ENCODE results near the gene RAB33B.

- TF ChIP-seq CTCF (IDR thresholded peaks at IDR 0.05; ENCODE audit: low read depth, low read length, missing input control) (no peak), REST (IDR thresholded peaks at IDR 0.05) (no peak), SP1 (IDR thresholded peaks at IDR 0.05) (no peak), TAF1 (conservative IDR thresholded peaks at IDR 0.05) (no peak), HNF4A (conservative IDR thresholded peaks at IDR 0.05) (no peak), RAD21 (IDR thresholded peaks at IDR 0.05) (no peak), NR2F2 (IDR thresholded peaks at IDR 0.05) (no peak), HNF4G (IDR thresholded peaks at IDR 0.05) (no peak), FOXA1 (IDR thresholded peaks at IDR 0.05) (no peak), EGR1 (IDR thresholded peaks at IDR 0.05; ENCODE audit: low read depth in 2 of 2) (no peak), MAX (IDR thresholded peaks at IDR 0.05) (no peak)
Observed at GRCh38 chr4:139483000-139483399, 29.1 kb downstream of the RAB33B start.

Data from liver (tissue), 3 donors.